CD8-positive, alpha-beta memory T cell (primary cell): ENCODE measurements around the gene TUSC2. TPM values are rescaled to one million over a fixed set of nuclear protein-coding genes. Genes with fewer than 3 reads are reported as not detected.

Experiments used
- CTCF ChIA-PET: fragments of 350-600 bp; sonication (Branson Sonifier 250); formaldehyde crosslinking; loops from one replicate; lab custom pipeline; 2021; ENCODE audit warnings: antibody characterized with exemption; lab: Charles Lee
- POLR2A ChIA-PET: fragments of 350-600 bp; sonication (Branson Sonifier 250); formaldehyde crosslinking; loops from one replicate; lab custom pipeline; 2021; ENCODE audit warnings: antibody characterized with exemption; lab: Charles Lee
- DNase-seq, 5 donors: peaks; one replicate each; pipeline versions ENCODE4 v3.0.0 to v3.0.0-alpha.2; 2020 to 2022; ENCODE audit warnings: mixed read lengths in 1 of 5
- H3K27ac ChIP-seq: one replicate; pipeline ENCODE4 v1.7.0; 2013; ENCODE audit warnings: low read depth, mild to moderate bottlenecking, low read length, moderate library complexity
- H3K27me3 ChIP-seq: 2 replicates; pipeline ENCODE4 v1.7.0; 2013; ENCODE audit warnings: low read length, mild to moderate bottlenecking; ENCODE audit not compliant: insufficient read depth, poor library complexity, severe bottlenecking
- H3K36me3 ChIP-seq: 2 replicates; pipeline ENCODE4 v1.7.0; 2013; ENCODE audit warnings: mild to moderate bottlenecking, low read length, moderate library complexity; ENCODE audit not compliant: insufficient read depth
- H3K4me1 ChIP-seq: 2 replicates; pipeline ENCODE4 v1.7.0; 2013; ENCODE audit warnings: mild to moderate bottlenecking, low read length, moderate library complexity; ENCODE audit not compliant: insufficient read depth
- H3K4me3 ChIP-seq: 2 replicates; pipeline ENCODE4 v1.7.0; 2013; ENCODE audit warnings: mild to moderate bottlenecking, low read length
- H3K9me3 ChIP-seq: 2 replicates; pipeline ENCODE4 v1.7.0; 2013; ENCODE audit warnings: mild to moderate bottlenecking, low read length
- H3K27ac Mint-ChIP-seq, 8 donors: one replicate each; pipeline ENCODE4 v1.8.0; 2020 to 2021; ENCODE audit warnings: mixed read lengths in 8 of 8, mild to moderate bottlenecking in 6 of 8, inconsistent platforms in 3 of 8, moderate library complexity in 3 of 8
- H3K27me3 Mint-ChIP-seq, 2 donors: one replicate each; pipeline ENCODE4 v1.8.0; 2020 to 2021; ENCODE audit warnings: mixed read lengths in 2 of 2, mild to moderate bottlenecking in 1 of 2, moderate library complexity in 1 of 2
- H3K36me3 Mint-ChIP-seq, 3 donors: one replicate each; pipeline ENCODE4 v1.8.0; 2020 to 2021; ENCODE audit warnings: mixed read lengths in 3 of 3, inconsistent platforms in 1 of 3, mild to moderate bottlenecking in 1 of 3
- H3K4me1 Mint-ChIP-seq, 3 donors: one replicate each; pipeline ENCODE4 v1.8.0; 2020 to 2021; ENCODE audit warnings: mixed read lengths in 3 of 3, inconsistent platforms in 1 of 3, mild to moderate bottlenecking in 1 of 3
- H3K4me3 Mint-ChIP-seq, 7 donors: one replicate each; pipeline ENCODE4 v1.8.0; 2020 to 2021; ENCODE audit warnings: mixed read lengths in 7 of 7, mild to moderate bottlenecking in 6 of 7, moderate library complexity in 4 of 7, inconsistent platforms in 2 of 7
- H3K9me3 Mint-ChIP-seq, 5 donors: one replicate each; pipeline ENCODE4 v1.8.0; 2020 to 2022; ENCODE audit warnings: mixed read lengths in 5 of 5, mild to moderate bottlenecking in 3 of 5, moderate library complexity in 2 of 5, inconsistent platforms in 1 of 5
- polyA plus RNA-seq: library from polyadenylated mRNA; unstranded; fragments of 300-500 nt; fragmentation: Illumina TruSeq; gene quantifications from one replicate; pipeline ENCODE4 v1.2.3, GENCODE V29; 2021
- total RNA-seq, 2 experiments: library from RNA; stranded (reverse); gene quantifications; one replicate each; pipeline ENCODE4 v1.2.3, GENCODE V29; 2021

The TUSC2 gene
- total and polyA plus RNA-seq, 3 experiments from 2014 or later, result 31.4 to 52.9 (median 36.6) TPM

GRCh38 chr3:50347187-50347813 lies 19.3 kb upstream of the TUSC2 start:
- ChIA-PET POLR2A (interaction anchor here (0.6 to 3.5 kb wide), 9 partner anchors 10 to 978 kb away, joined by 3 to 27 read pairs (median 7); no protein-coding TSS in a partner anchor), CTCF (interaction anchor here (0.7 to 9.6 kb wide), 29 partner anchors 9 to 268 kb away, joined by 3 to 103 read pairs (median 4); partner anchors contain the start of genes C3orf18, HEMK1, HYAL2 and HYAL3)
- H3K36me3 Mint-ChIP-seq, result peaks cover 0 to 34% (median 3%) of the 10 kb centered on the region in 3 donors
- Histone ChIP-seq H3K4me3 (no peak overlapping the region), H3K27me3 (no peaks in the 10 kb centered on the region), H3K36me3 (peaks cover 21% of the 10 kb centered on the region), H3K27ac (no peak overlapping the region), H3K9me3 (no peaks in the 10 kb centered on the region), H3K4me1 (peaks cover 65% of the 10 kb centered on the region)
- H3K4me1 Mint-ChIP-seq, result peaks cover 53 to 87% (median 63%) of the 10 kb centered on the region in 3 donors
- DNase-seq, result peak; percentile 62 to 87 (median 73)
- H3K27ac Mint-ChIP-seq, result peak overlapping the region; percentile 68 to 96 (median 81)
- peak overlapping the region in 6 of 7 donors; percentile 15 to 87 (median 48) for H3K4me3 Mint-ChIP-seq
- no peaks in the 10 kb centered on the region for H3K27me3 Mint-ChIP-seq
- H3K9me3 Mint-ChIP-seq, result no peaks in the 10 kb centered on the region

- Histone ChIP-seq H3K27ac (no peak within 1 kb of the TSS), H3K4me3 (peak within 1 kb of the TSS; percentile 56), H3K4me1 (peaks cover 66% of the 10 kb centered on the region), H3K9me3 (no peaks in the 10 kb centered on the region), H3K36me3 (peaks cover 21% of the 10 kb centered on the region), H3K27me3 (no peaks in the 10 kb centered on the region)
- Mint-ChIP-seq H3K4me1 (peaks cover 55 to 87% (median 63%) of the 10 kb centered on the region in 3 donors), H3K36me3 (peaks cover 0 to 31% (median 3%) of the 10 kb centered on the region in 3 donors), H3K4me3 (peak within 1 kb of the TSS; percentile 39 to 86 (median 70)), H3K27ac (peak within 1 kb of the TSS in 6 of 8 donors; percentile 19 to 92 (median 72)), H3K9me3 (no peaks in the 10 kb centered on the region), H3K27me3 (no peaks in the 10 kb centered on the region)
- ChIA-PET POLR2A (interaction anchor here (3.5 kb wide), 1 partner anchor 9 kb away, joined by 27 read pairs; no protein-coding TSS in a partner anchor), CTCF (interaction anchor here (1.0 to 9.6 kb wide), 5 partner anchors 8 to 227 kb away, joined by 3 to 103 read pairs (median 4); partner anchors contain the start of gene RASSF1)
- peak; percentile 65 to 83 (median 70) for DNase-seq
These were observed 17.7 kb upstream of the TUSC2 start, which contains the start of gene ZMYND10 for GRCh38 chr3:50345586-50346234. Gene ZMYND10, minus strand, starts transcription at chr3:50345732. Its CDS starts 153 bp downstream, at chr3:50345579.

- Histone ChIP-seq H3K36me3 (peaks cover 21% of the 10 kb centered on the region), H3K4me3 (peak overlapping the region; percentile 56), H3K27me3 (no peaks in the 10 kb centered on the region), H3K4me1 (peaks cover 65% of the 10 kb centered on the region), H3K27ac (no peak overlapping the region), H3K9me3 (no peaks in the 10 kb centered on the region)
- Mint-ChIP-seq H3K36me3 (peaks cover 0 to 24% (median 3%) of the 10 kb centered on the region in 3 donors), H3K4me3 (peak overlapping the region in 1 of 7 donors; percentile 18), H3K27me3 (no peaks in the 10 kb centered on the region), H3K4me1 (peaks cover 49 to 83% (median 58%) of the 10 kb centered on the region in 3 donors), H3K27ac (peak overlapping the region in 1 of 8 donors; percentile 27), H3K9me3 (no peaks in the 10 kb centered on the region)
- DNase-seq, result no peak
- ChIA-PET CTCF (interaction anchor here (1.0 to 9.6 kb wide), 3 partner anchors 7 to 150 kb away, joined by 3 to 103 read pairs (median 4); partner anchors contain the start of gene RASSF1), POLR2A (interaction anchor here (3.5 kb wide), 1 partner anchor 8 kb away, joined by 27 read pairs; no protein-coding TSS in a partner anchor)
These were observed 17.0 kb upstream of the TUSC2 start for GRCh38 chr3:50345008-50345407.

- peaks cover 62% of the 10 kb centered on the region for H3K4me1 ChIP-seq
- H3K27me3 ChIP-seq, result no peaks in the 10 kb centered on the region
- Mint-ChIP-seq H3K36me3 (peaks cover 0 to 21% (median 0%) of the 10 kb centered on the region in 3 donors), H3K27me3 (peaks cover 0 to 2% of the 10 kb centered on the region in 2 donors), H3K4me1 (peaks cover 51 to 82% (median 63%) of the 10 kb centered on the region in 3 donors), H3K4me3 (peak overlapping the region in 3 of 7 donors; percentile 32 to 95 (median 66)), H3K27ac (peak overlapping the region in 6 of 8 donors; percentile 37 to 92 (median 80)), H3K9me3 (no peaks in the 10 kb centered on the region)
- no peak overlapping the region for H3K4me3 ChIP-seq
- no peak overlapping the region for H3K27ac ChIP-seq
- DNase-seq, result no peak
- H3K36me3 ChIP-seq, result peaks cover 8% of the 10 kb centered on the region
- ChIA-PET CTCF (interaction anchor here (0.9 to 2.4 kb wide), 6 partner anchors 11 to 200 kb away, joined by 3 to 7 read pairs (median 4); no protein-coding TSS in a partner anchor), POLR2A (interaction anchor here (1.1 kb wide), 1 partner anchor 225 kb away, joined by 3 read pairs; the partner anchor contains the start of gene C3orf18)
- H3K9me3 ChIP-seq, result no peaks in the 10 kb centered on the region
These were observed 15.0 kb upstream of the TUSC2 start for GRCh38 chr3:50342813-50343633.

- Histone ChIP-seq H3K9me3 (no peaks in the 10 kb centered on the region), H3K4me1 (peaks cover 56% of the 10 kb centered on the region), H3K36me3 (no peaks in the 10 kb centered on the region), H3K4me3 (no peak overlapping the region), H3K27me3 (no peaks in the 10 kb centered on the region), H3K27ac (no peak overlapping the region)
- Mint-ChIP-seq H3K27me3 (peaks cover 0 to 2% of the 10 kb centered on the region in 2 donors), H3K4me3 (peak overlapping the region in 5 of 7 donors; percentile 32 to 95 (median 67)), H3K9me3 (no peaks in the 10 kb centered on the region), H3K27ac (peak overlapping the region; percentile 40 to 95 (median 90)), H3K36me3 (peaks cover 0 to 21% (median 0%) of the 10 kb centered on the region in 3 donors), H3K4me1 (peaks cover 45 to 76% (median 57%) of the 10 kb centered on the region in 3 donors)
- DNase-seq, result no peak
- ChIA-PET POLR2A (no interaction called here), CTCF (interaction anchor here (1.0 to 8.5 kb wide), 7 partner anchors 7 to 227 kb away, joined by 3 to 103 read pairs (median 4); partner anchors contain the start of genes CYB561D2, HEMK1, NPRL2 and ZMYND10)
These were observed 14.1 kb upstream of the TUSC2 start for GRCh38 chr3:50341996-50342650.

GRCh38 chr3:50341537-50341936 lies 13.5 kb upstream of the TUSC2 start:
- ChIA-PET CTCF (interaction anchor here (1.1 to 8.5 kb wide), 6 partner anchors 8 to 228 kb away, joined by 3 to 103 read pairs (median 4); partner anchors contain the start of genes CYB561D2, HEMK1, NPRL2 and ZMYND10), POLR2A (interaction anchor here (0.9 to 2.4 kb wide), 3 partner anchors 8 to 14 kb away, joined by 5 to 27 read pairs (median 6); partner anchors contain the start of genes CYB561D2 and NPRL2)
- peaks cover 52% of the 10 kb centered on the region for H3K4me1 ChIP-seq
- H3K4me3 Mint-ChIP-seq, result peak overlapping the region; percentile 81 to 95 (median 89)
- H3K9me3 Mint-ChIP-seq, result no peaks in the 10 kb centered on the region
- H3K9me3 ChIP-seq, result no peaks in the 10 kb centered on the region
- H3K4me3 ChIP-seq, result peak overlapping the region; percentile 73
- peak in 1 of 5 donors; percentile 39 for DNase-seq
- H3K27me3 Mint-ChIP-seq, result peaks cover 0 to 2% of the 10 kb centered on the region in 2 donors
- no peaks in the 10 kb centered on the region for H3K27me3 ChIP-seq
- H3K36me3 ChIP-seq, result no peaks in the 10 kb centered on the region
- H3K27ac Mint-ChIP-seq, result peak overlapping the region; percentile 72 to 95 (median 89)
- H3K36me3 Mint-ChIP-seq, result peaks cover 0 to 25% (median 2%) of the 10 kb centered on the region in 3 donors
- H3K4me1 Mint-ChIP-seq, result peaks cover 44 to 76% (median 56%) of the 10 kb centered on the region in 3 donors
- H3K27ac ChIP-seq, result peak overlapping the region; percentile 59
